Endodermal cell (in vitro differentiated cells): ENCODE measurements around the gene LMAN1L. TPM values are rescaled to one million over a fixed set of nuclear protein-coding genes. Genes with fewer than 3 reads are reported as not detected.

ENCODE experiments used
- DNase-seq: peaks from one replicate; pipeline ENCODE4 v3.0.0-alpha.2; 2017
- H3K27ac ChIP-seq: 2 replicates; pipeline ENCODE4 v1.5.1; 2013; ENCODE audit warnings: mild to moderate bottlenecking, low read depth, low read length, moderate library complexity
- H3K27me3 ChIP-seq: 2 replicates; pipeline ENCODE4 v1.6.1; 2013; ENCODE audit warnings: mild to moderate bottlenecking, low read length, moderate library complexity; ENCODE audit not compliant: insufficient read depth, control insufficient read depth, poor library complexity, severe bottlenecking
- H3K36me3 ChIP-seq: 2 replicates; pipeline ENCODE4 v1.7.0; 2013; ENCODE audit warnings: mild to moderate bottlenecking, low read length, moderate library complexity; ENCODE audit not compliant: control insufficient read depth, insufficient read depth
- H3K4me1 ChIP-seq: one replicate; pipeline ENCODE4 v1.7.0; 2013; ENCODE audit warnings: low read length; ENCODE audit not compliant: control insufficient read depth, insufficient read depth
- H3K4me3 ChIP-seq: 2 replicates; pipeline ENCODE4 v1.5.1; 2013; ENCODE audit warnings: mild to moderate bottlenecking, low read length, moderate library complexity
- H3K9ac ChIP-seq: 2 replicates; pipeline ENCODE4 v1.6.1; 2013; ENCODE audit warnings: mild to moderate bottlenecking, low read length, moderate library complexity; ENCODE audit not compliant: poor library complexity, severe bottlenecking; ENCODE audit errors: extremely low read depth
- H3K9me3 ChIP-seq: 2 replicates; pipeline ENCODE4 v1.6.1; 2013; ENCODE audit warnings: mild to moderate bottlenecking, low read length, moderate library complexity; ENCODE audit not compliant: control insufficient read depth
- H3K27ac Mint-ChIP-seq: 2 replicates; pipeline ENCODE4 v1.8.0; 2020; ENCODE audit warnings: mixed read lengths
- H3K27me3 Mint-ChIP-seq: 2 replicates; pipeline ENCODE4 v1.8.0; 2021; ENCODE audit warnings: mild to moderate bottlenecking, mixed read lengths; ENCODE audit not compliant: insufficient read depth
- H3K36me3 Mint-ChIP-seq: 2 replicates; pipeline ENCODE4 v1.8.0; 2020; ENCODE audit warnings: low read depth, mixed read lengths
- H3K4me1 Mint-ChIP-seq: 2 replicates; pipeline ENCODE4 v1.8.0; 2020; ENCODE audit warnings: mixed read lengths
- H3K4me3 Mint-ChIP-seq: 2 replicates; pipeline ENCODE4 v1.8.0; 2020; ENCODE audit warnings: mild to moderate bottlenecking, moderate library complexity, mixed read lengths
- H3K9me3 Mint-ChIP-seq: 2 replicates; pipeline ENCODE4 v1.8.0; 2020; ENCODE audit warnings: mild to moderate bottlenecking, mixed read lengths
- WGBS, 2 experiments: methylation state at CpG; one replicate each; pipeline versions ENCODE4 v1.1.5 to v1.1.7; 2013; ENCODE audit warnings: missing lambda C conversion rate in 2 of 2, mixed read lengths in 1 of 2; ENCODE audit not compliant: insufficient coverage in 1 of 2, insufficient read length in 1 of 2; 5-methylcytosine and 5-hydroxymethylcytosine counted together
- total RNA-seq, 2 donors: library from RNA; stranded (reverse); fragmentation: NEBNext Ultra II Directional in 1 of 2; extraction: Animal tissue kit (Norgen Biotek cat#: 25700) in 1 of 2; gene quantifications; 2 replicates in 1 of 2; 3 replicates in 1 of 2; pipeline ENCODE4 v1.2.1, GENCODE V29; 2021
- TF ChIP-seq, protein P1 (sequence below): fragments of 200-600 bp; sonication (generic); conservative IDR thresholded peaks from 2 replicates; pipeline ENCODE4 v1.5.0; 2021; ENCODE audit warnings: antibody characterized with exemption, mild to moderate bottlenecking

LMAN1L gene
- total RNA-seq, 2 donors from 2014 or later, result not detected

DNA sequence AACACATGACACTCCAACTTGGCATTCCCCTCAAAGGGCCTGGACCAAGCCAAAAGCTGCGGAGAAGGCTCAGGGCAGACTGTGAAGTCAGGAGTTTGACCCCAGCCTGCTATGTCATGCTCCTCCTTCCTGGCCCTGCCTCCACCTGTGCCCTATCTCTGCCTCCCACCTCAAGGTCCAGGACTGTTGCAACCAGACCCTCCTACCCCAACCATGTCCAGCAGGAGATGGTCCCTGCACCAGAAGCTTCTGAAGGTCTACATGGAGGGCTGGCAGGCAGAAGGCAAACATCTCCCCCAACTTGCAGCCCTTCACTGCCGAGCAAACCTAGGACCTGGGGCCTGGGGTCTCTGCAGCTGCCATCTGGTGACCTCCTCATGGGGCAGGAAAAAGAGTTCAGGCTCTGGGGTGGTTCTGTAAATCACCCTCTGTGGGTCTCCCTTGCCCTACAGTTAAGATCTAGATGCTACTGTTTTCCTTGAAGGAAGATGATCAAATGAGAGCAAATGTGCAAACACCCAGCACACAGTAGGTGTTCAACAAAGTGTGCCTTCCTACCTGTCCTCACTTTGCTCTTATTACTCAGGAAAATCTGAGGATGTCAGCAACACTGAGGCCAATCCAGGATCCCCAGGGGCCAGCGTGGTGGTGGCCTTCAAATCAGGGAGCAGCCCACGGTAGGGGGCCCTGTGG, 42.3 kb upstream of the LMAN1L start:
- no peak overlapping the region for H3K4me3 ChIP-seq
- peaks cover 28% of the 10 kb centered on the region for H3K4me1 Mint-ChIP-seq

DNA sequence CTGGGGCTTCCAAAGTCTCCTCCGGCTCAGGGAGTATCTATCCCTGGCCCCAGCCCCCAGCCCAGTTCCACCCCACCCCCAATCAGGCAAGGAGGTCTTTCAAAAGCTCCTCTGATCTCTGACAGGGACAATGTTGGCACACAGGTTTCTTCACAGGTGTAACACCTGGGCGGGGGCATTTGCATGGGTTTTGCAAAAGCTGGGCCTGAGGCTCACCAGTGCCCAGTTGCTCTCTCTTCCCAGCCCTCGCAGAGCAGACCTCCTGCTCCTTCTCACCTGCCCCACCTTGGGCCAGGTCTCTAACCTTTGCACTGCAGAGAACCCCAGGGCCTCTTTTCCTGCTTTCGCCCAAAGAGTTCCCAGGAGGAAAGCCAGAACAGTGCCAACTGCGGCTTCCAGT, 39.3 kb upstream of the LMAN1L start:
- no peak overlapping the region for H3K4me3 ChIP-seq
- H3K4me3 Mint-ChIP-seq, result no peak overlapping the region
- no peaks in the 10 kb centered on the region for H3K9me3 Mint-ChIP-seq
- peaks cover 9% of the 10 kb centered on the region for H3K27me3 Mint-ChIP-seq
- peak overlapping the region; percentile 77 for H3K27ac ChIP-seq
- H3K36me3 ChIP-seq, result no peaks in the 10 kb centered on the region
- no peaks in the 10 kb centered on the region for H3K9me3 ChIP-seq
- TF ChIP-seq, protein P1, sequence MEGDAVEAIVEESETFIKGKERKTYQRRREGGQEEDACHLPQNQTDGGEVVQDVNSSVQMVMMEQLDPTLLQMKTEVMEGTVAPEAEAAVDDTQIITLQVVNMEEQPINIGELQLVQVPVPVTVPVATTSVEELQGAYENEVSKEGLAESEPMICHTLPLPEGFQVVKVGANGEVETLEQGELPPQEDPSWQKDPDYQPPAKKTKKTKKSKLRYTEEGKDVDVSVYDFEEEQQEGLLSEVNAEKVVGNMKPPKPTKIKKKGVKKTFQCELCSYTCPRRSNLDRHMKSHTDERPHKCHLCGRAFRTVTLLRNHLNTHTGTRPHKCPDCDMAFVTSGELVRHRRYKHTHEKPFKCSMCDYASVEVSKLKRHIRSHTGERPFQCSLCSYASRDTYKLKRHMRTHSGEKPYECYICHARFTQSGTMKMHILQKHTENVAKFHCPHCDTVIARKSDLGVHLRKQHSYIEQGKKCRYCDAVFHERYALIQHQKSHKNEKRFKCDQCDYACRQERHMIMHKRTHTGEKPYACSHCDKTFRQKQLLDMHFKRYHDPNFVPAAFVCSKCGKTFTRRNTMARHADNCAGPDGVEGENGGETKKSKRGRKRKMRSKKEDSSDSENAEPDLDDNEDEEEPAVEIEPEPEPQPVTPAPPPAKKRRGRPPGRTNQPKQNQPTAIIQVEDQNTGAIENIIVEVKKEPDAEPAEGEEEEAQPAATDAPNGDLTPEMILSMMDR, result no peak
- DNase-seq, result peak; percentile 67
- H3K9ac ChIP-seq, result no peak overlapping the region
- H3K36me3 Mint-ChIP-seq, result no peaks in the 10 kb centered on the region
- H3K4me1 Mint-ChIP-seq, result peaks cover 44% of the 10 kb centered on the region
- WGBS, 2 experiments, result 69 to 77% methylated on average over 4 to 5 of the region's 5 CpGs
- H3K27ac Mint-ChIP-seq, result no peak overlapping the region
- H3K4me1 ChIP-seq, result peaks cover 17% of the 10 kb centered on the region
- peaks cover 11% of the 10 kb centered on the region for H3K27me3 ChIP-seq

More for the DNA sequence above, 42.3 kb upstream of the LMAN1L start:
- Histone ChIP-seq H3K27ac (no peak overlapping the region), H3K27me3 (peaks cover 11% of the 10 kb centered on the region), H3K36me3 (no peaks in the 10 kb centered on the region), H3K9me3 (no peaks in the 10 kb centered on the region), H3K4me1 (peaks cover 9% of the 10 kb centered on the region), H3K9ac (no peak overlapping the region)
- Mint-ChIP-seq H3K36me3 (no peaks in the 10 kb centered on the region), H3K4me3 (no peak overlapping the region), H3K27me3 (peaks cover 9% of the 10 kb centered on the region), H3K27ac (no peak overlapping the region), H3K9me3 (no peaks in the 10 kb centered on the region)
- WGBS, 2 experiments, result 67 to 72% methylated on average over 3 to 4 of the region's 4 CpGs
- TF ChIP-seq, protein P1, result no peak
- no peak for DNase-seq

DNA sequence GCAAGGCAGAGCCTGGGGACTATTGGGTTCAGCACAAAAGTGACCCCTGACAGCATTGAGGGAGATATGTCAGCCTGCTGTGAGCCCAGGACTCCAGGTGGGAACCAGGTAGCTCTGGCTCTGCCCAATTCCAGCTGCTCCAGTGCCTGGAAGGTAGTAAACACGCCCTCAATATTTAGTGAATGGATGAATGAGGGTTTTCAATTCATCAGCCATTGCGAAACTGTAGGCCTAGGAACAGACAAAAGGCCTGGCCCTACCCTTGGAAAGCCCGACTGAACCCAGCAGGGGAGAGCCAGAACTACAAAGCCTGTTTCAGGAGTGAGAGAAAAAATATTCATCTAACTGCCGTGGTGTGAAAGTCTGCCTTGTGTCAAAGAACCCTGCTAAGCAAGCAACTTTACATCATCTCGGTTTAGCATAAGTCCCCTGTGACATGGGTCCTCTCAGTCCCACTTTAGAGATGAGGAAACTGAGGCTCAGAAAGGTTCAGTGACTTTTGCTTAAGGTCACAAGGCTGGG, 38.8 kb upstream of the LMAN1L start:
- Mint-ChIP-seq H3K27me3 (peaks cover 9% of the 10 kb centered on the region), H3K4me3 (no peak overlapping the region), H3K27ac (no peak overlapping the region), H3K4me1 (peaks cover 42% of the 10 kb centered on the region), H3K9me3 (no peaks in the 10 kb centered on the region), H3K36me3 (no peaks in the 10 kb centered on the region)
- H3K9ac ChIP-seq, result no peak overlapping the region
- H3K4me3 ChIP-seq, result no peak overlapping the region
- H3K27me3 ChIP-seq, result peaks cover 11% of the 10 kb centered on the region
- H3K4me1 ChIP-seq, result peaks cover 17% of the 10 kb centered on the region
- peak overlapping the region; percentile 77 for H3K27ac ChIP-seq
- WGBS, 2 experiments, result 31 to 42% methylated on average over 5 of the region's 5 CpGs
- H3K36me3 ChIP-seq, result no peaks in the 10 kb centered on the region
- no peaks in the 10 kb centered on the region for H3K9me3 ChIP-seq
- TF ChIP-seq, protein P1, result no peak
- DNase-seq, result peak; percentile 86
